ENCODE data around the gene CASK.

Gene CASK

GRCh38 chrX:41522081-41522480 is 401.3 kb downstream of the CASK start:
- Histone ChIP-seq H3K4me1 (ENCODE audit: low read length) (no peaks in the 10 kb centered on the region), H3K27ac (ENCODE audit: low read length) (no peak overlapping the region), H2AFZ (ENCODE audit: low read length) (no peak overlapping the region), H3K9ac (ENCODE audit: low read length) (no peak overlapping the region), H3K4me2 (ENCODE audit: low read depth, low read length) (no peak overlapping the region), H3K36me3 (replicated peaks; ENCODE audit: insufficient read depth, low read length) (no peaks in the 10 kb centered on the region), H3K79me2 (ENCODE audit: low read length) (no peaks in the 10 kb centered on the region), H3F3A (ENCODE audit: insufficient read depth, low read length) (no peaks in the 10 kb centered on the region), H3K27me3 (replicated peaks; ENCODE audit: insufficient read depth, low read length) (no peaks in the 10 kb centered on the region), H4K20me1 (ENCODE audit: insufficient read depth, low read length) (no peaks in the 10 kb centered on the region), H3K4me3 (ENCODE audit: low read length) (no peak overlapping the region), H3K9me3 (replicated peaks; ENCODE audit: insufficient read depth, low read length) (no peaks in the 10 kb centered on the region), H3K9me2 (replicated peaks; ENCODE audit: insufficient read depth, low read length) (no peaks in the 10 kb centered on the region)
- DNase-seq, result no peak
- TF ChIP-seq CTCF (IDR thresholded peaks at IDR 0.05; ENCODE audit: low read length), result no peak
- no peak for TF ChIP-seq EZH2 (optimal IDR thresholded peaks at IDR 0.05; ENCODE audit: low read depth, low read length)
- TF ChIP-seq EZH2phosphoT487 (IDR thresholded peaks at IDR 0.05; ENCODE audit: low read length), result no peak

DNA sequence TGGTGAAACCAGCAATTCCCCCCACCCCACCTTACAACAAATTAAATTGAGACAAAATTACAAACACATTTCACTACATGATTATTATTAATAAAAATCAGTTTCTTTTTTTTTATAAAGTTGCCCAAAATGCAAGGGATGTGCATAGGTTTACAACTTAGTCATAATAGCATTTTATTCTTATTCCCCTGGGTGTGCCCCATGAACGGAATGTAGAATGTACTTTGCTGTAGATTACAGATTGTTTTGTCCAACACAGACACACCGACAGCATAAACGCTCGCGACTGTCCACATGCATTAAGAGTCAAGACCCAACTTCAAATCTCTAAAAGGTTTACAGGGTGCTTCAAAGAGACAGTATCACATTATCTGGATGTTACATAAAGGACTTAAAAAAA is 403.9 kb downstream of the CASK start:
- H3K4me3 ChIP-seq (ENCODE audit: low read length), result no peak overlapping the region
- no peak overlapping the region for H2AFZ ChIP-seq (ENCODE audit: low read length)
- no peak overlapping the region for H3K9ac ChIP-seq (ENCODE audit: low read length)
- H3K79me2 ChIP-seq (ENCODE audit: low read length), result no peaks in the 10 kb centered on the region
- no peak overlapping the region for H3K27ac ChIP-seq (ENCODE audit: low read length)
- no peaks in the 10 kb centered on the region for H3K9me2 ChIP-seq (replicated peaks; ENCODE audit: insufficient read depth, low read length)
- no peak for DNase-seq
- TF ChIP-seq CTCF (IDR thresholded peaks at IDR 0.05; ENCODE audit: low read length) (no peak), EZH2phosphoT487 (IDR thresholded peaks at IDR 0.05; ENCODE audit: low read length) (no peak), EZH2 (optimal IDR thresholded peaks at IDR 0.05; ENCODE audit: low read depth, low read length) (no peak)
- H3K36me3 ChIP-seq (replicated peaks; ENCODE audit: insufficient read depth, low read length), result no peaks in the 10 kb centered on the region
- H3F3A ChIP-seq (ENCODE audit: insufficient read depth, low read length), result no peaks in the 10 kb centered on the region
- no peak overlapping the region for H3K4me2 ChIP-seq (ENCODE audit: low read depth, low read length)
- no peaks in the 10 kb centered on the region for H3K9me3 ChIP-seq (replicated peaks; ENCODE audit: insufficient read depth, low read length)
- no peaks in the 10 kb centered on the region for H3K27me3 ChIP-seq (replicated peaks; ENCODE audit: insufficient read depth, low read length)
- H3K4me1 ChIP-seq (ENCODE audit: low read length), result no peaks in the 10 kb centered on the region
- H4K20me1 ChIP-seq (ENCODE audit: insufficient read depth, low read length), result no peaks in the 10 kb centered on the region

GRCh38 chrX:41518841-41519220 is 404.5 kb downstream of the CASK start:
- Histone ChIP-seq H3K9ac (ENCODE audit: low read length) (no peak overlapping the region), H3K4me2 (ENCODE audit: low read depth, low read length) (no peak overlapping the region), H3K79me2 (ENCODE audit: low read length) (no peaks in the 10 kb centered on the region), H3K9me3 (replicated peaks; ENCODE audit: insufficient read depth, low read length) (no peaks in the 10 kb centered on the region), H3K27ac (ENCODE audit: low read length) (no peak overlapping the region), H3K4me1 (ENCODE audit: low read length) (no peaks in the 10 kb centered on the region), H3K27me3 (replicated peaks; ENCODE audit: insufficient read depth, low read length) (no peaks in the 10 kb centered on the region), H3K9me2 (replicated peaks; ENCODE audit: insufficient read depth, low read length) (no peaks in the 10 kb centered on the region), H3F3A (ENCODE audit: insufficient read depth, low read length) (no peaks in the 10 kb centered on the region), H2AFZ (ENCODE audit: low read length) (no peak overlapping the region), H4K20me1 (ENCODE audit: insufficient read depth, low read length) (no peaks in the 10 kb centered on the region), H3K36me3 (replicated peaks; ENCODE audit: insufficient read depth, low read length) (no peaks in the 10 kb centered on the region), H3K4me3 (ENCODE audit: low read length) (no peak overlapping the region)
- TF ChIP-seq EZH2 (optimal IDR thresholded peaks at IDR 0.05; ENCODE audit: low read depth, low read length) (no peak), EZH2phosphoT487 (IDR thresholded peaks at IDR 0.05; ENCODE audit: low read length) (no peak), CTCF (IDR thresholded peaks at IDR 0.05; ENCODE audit: low read length) (no peak)
- no peak for DNase-seq
